HCT116 (cell line): ENCODE data around the gene CD300LD.
"Not testable (repeated sequence)": the region's sequence is repeated elsewhere in the genome, so short reads cannot be mapped to it uniquely, and the experiment has no call there.

Experiments used
- ATF3 ChIP-seq: IDR thresholded peaks from 2 replicates; pipeline ENCODE4 v1.6.1; 2012
- CEBPB ChIP-seq: IDR thresholded peaks from 2 replicates; pipeline ENCODE4 v1.6.1; 2012; ENCODE audit warnings: low read depth
- ELF1 ChIP-seq: IDR thresholded peaks from 2 replicates; pipeline ENCODE4 v1.6.1; 2012; ENCODE audit warnings: low read depth, borderline replicate concordance
- EZH2 ChIP-seq: fragments of 200-600 bp; sonication (generic); IDR thresholded peaks from 2 replicates; pipeline ENCODE4 v1.6.1; 2017; ENCODE audit warnings: antibody characterized with exemption, mixed run types
- EZH2phosphoT487 ChIP-seq: fragments of 200-600 bp; IDR thresholded peaks from 2 replicates; pipeline ENCODE4 v1.6.1; 2018; ENCODE audit warnings: antibody characterized with exemption, borderline replicate concordance
- FOSL1 ChIP-seq: IDR thresholded peaks from 2 replicates; pipeline ENCODE4 v1.6.1; 2012; ENCODE audit warnings: low read depth
- POLR2A ChIP-seq: IDR thresholded peaks from 2 replicates; pipeline ENCODE4 v1.7.0; 2011; ENCODE audit warnings: borderline replicate concordance; ENCODE audit not compliant: insufficient read depth, insufficient read length; ENCODE audit errors: extremely low read depth
- RAD21 ChIP-seq: IDR thresholded peaks from 2 replicates; pipeline ENCODE4 v1.6.1; 2012; ENCODE audit warnings: low read depth, mild to moderate bottlenecking
- SP1 ChIP-seq: IDR thresholded peaks from 2 replicates; pipeline ENCODE4 v1.6.1; 2012; ENCODE audit warnings: low read depth
- TCF7L2 ChIP-seq: IDR thresholded peaks from 2 replicates; pipeline ENCODE4 v1.7.0; 2011; ENCODE audit warnings: borderline replicate concordance, inconsistent platforms; ENCODE audit not compliant: insufficient read depth, insufficient read length; ENCODE audit errors: extremely low read depth
- TF ChIP-seq, protein P1 (sequence below), 3 experiments: fragments of 200-600 bp in 1 of 3; sonication (generic) in 1 of 3; IDR thresholded peaks in 2 of 3; conservative IDR thresholded peaks in 1 of 3; 2 replicates each; pipeline ENCODE4 v1.5.1; 2012 to 2017; ENCODE audit warnings: low read depth in 2 of 3, low read length in 2 of 3, antibody characterized with exemption in 1 of 3, borderline replicate concordance in 1 of 3, control low read depth in 1 of 3, mild to moderate bottlenecking in 1 of 3, mixed read lengths in 1 of 3, mixed run types in 1 of 3, moderate library complexity in 1 of 3; ENCODE audit not compliant: insufficient read depth in 1 of 3
- TF ChIP-seq, protein P2 (sequence below): IDR thresholded peaks from 2 replicates; pipeline ENCODE4 v1.6.1; 2012

GRCh38 chr17:74573635-74574034 is 18.4 kb downstream of the CD300LD start:
- TF ChIP-seq EZH2, POLR2A, TCF7L2, ELF1, CEBPB, ATF3, SP1, RAD21, EZH2phosphoT487, FOSL1: not testable (repeated sequence)
- TF ChIP-seq, protein P1, sequence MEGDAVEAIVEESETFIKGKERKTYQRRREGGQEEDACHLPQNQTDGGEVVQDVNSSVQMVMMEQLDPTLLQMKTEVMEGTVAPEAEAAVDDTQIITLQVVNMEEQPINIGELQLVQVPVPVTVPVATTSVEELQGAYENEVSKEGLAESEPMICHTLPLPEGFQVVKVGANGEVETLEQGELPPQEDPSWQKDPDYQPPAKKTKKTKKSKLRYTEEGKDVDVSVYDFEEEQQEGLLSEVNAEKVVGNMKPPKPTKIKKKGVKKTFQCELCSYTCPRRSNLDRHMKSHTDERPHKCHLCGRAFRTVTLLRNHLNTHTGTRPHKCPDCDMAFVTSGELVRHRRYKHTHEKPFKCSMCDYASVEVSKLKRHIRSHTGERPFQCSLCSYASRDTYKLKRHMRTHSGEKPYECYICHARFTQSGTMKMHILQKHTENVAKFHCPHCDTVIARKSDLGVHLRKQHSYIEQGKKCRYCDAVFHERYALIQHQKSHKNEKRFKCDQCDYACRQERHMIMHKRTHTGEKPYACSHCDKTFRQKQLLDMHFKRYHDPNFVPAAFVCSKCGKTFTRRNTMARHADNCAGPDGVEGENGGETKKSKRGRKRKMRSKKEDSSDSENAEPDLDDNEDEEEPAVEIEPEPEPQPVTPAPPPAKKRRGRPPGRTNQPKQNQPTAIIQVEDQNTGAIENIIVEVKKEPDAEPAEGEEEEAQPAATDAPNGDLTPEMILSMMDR (IDR thresholded peaks at IDR 0.05 in 2 of 3, conservative IDR thresholded peaks at IDR 0.05 in 1 of 3; ENCODE audit: borderline replicate concordance in 1 of 3, insufficient read depth in 1 of 3, low read depth in 2 of 3, low read length in 2 of 3) = not testable (repeated sequence)
- TF ChIP-seq, protein P2, sequence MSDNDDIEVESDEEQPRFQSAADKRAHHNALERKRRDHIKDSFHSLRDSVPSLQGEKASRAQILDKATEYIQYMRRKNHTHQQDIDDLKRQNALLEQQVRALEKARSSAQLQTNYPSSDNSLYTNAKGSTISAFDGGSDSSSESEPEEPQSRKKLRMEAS = not testable (repeated sequence)
